Measurements from ENCODE around the gene PUS10. TPM values are rescaled to one million over a fixed set of nuclear protein-coding genes. Genes with fewer than 3 reads are reported as not detected.

The PUS10 gene
- total and polyA plus RNA-seq, 2 of the 8 experiments (the other 6 are each of a cell fraction or from before 2014, with no cell fraction given), result 1.3 to 3.1 TPM

DNA sequence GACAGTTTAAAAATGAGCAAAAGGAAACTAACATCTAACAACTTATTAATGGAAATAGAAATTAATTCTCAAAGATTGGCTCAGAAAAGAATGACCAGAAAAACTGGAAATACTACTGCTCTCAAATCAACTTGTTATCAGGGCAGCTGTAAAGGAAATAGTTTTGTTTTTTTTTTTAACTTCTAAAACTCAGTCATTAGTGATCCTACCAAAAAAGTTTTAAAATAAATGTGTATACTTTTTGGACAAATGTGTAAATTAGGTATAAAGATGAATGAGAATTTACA is 52.6 kb downstream of the PUS10 start (continued):
- no peak for TF ChIP-seq POLR2AphosphoS5 (IDR thresholded peaks at IDR 0.05; ENCODE audit: low read depth, low read length)
- TF ChIP-seq, protein P1, sequence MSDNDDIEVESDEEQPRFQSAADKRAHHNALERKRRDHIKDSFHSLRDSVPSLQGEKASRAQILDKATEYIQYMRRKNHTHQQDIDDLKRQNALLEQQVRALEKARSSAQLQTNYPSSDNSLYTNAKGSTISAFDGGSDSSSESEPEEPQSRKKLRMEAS (IDR thresholded peaks at IDR 0.05), result no peak
- no peak for TF ChIP-seq EGR1 (IDR thresholded peaks at IDR 0.05; ENCODE audit: borderline replicate concordance, low read depth, low read length)
